ENCODE data around the gene TMEM81.

The TMEM81 gene

DNA sequence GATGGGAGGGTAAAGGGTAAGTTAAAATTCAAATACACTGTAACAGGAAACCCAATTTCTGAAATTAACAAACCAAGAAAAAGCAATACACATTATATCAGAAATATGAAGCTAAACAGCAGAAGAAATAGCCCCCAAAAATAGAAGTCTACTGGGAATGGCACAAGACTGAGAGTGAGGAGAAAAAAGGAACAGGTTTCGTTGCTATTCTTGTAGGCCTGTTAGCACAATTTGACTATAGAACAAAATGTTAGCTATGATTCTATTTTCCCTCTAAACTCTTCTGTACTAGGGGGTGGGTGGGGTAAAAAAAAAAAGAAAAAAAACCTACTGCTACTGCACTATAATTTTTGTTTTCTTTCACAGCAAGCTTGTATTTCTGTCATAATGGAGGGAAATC is 25.0 kb upstream of the TMEM81 start:
- TF ChIP-seq, protein P1, sequence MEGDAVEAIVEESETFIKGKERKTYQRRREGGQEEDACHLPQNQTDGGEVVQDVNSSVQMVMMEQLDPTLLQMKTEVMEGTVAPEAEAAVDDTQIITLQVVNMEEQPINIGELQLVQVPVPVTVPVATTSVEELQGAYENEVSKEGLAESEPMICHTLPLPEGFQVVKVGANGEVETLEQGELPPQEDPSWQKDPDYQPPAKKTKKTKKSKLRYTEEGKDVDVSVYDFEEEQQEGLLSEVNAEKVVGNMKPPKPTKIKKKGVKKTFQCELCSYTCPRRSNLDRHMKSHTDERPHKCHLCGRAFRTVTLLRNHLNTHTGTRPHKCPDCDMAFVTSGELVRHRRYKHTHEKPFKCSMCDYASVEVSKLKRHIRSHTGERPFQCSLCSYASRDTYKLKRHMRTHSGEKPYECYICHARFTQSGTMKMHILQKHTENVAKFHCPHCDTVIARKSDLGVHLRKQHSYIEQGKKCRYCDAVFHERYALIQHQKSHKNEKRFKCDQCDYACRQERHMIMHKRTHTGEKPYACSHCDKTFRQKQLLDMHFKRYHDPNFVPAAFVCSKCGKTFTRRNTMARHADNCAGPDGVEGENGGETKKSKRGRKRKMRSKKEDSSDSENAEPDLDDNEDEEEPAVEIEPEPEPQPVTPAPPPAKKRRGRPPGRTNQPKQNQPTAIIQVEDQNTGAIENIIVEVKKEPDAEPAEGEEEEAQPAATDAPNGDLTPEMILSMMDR (IDR thresholded peaks at IDR 0.05; ENCODE audit: insufficient read depth, low read length, missing control alignments) = no peak
- POLR2A ChIA-PET = interaction anchor here (0.5 to 0.6 kb wide), 2 partner anchors 22 to 154 kb away, joined by 3 read pairs; no protein-coding TSS in a partner anchor
- DNase-seq (ENCODE audit: low read depth, low spot score) = no peak
- H3K4me3 ChIP-seq (ENCODE audit: low read depth, low read length) = no peak overlapping the region
- CTCF ChIA-PET = interaction anchor here (0.7 to 4.1 kb wide), 9 partner anchors 11 to 164 kb away, joined by 3 to 22 read pairs (median 7); partner anchors contain the start of gene RBBP5

DNA sequence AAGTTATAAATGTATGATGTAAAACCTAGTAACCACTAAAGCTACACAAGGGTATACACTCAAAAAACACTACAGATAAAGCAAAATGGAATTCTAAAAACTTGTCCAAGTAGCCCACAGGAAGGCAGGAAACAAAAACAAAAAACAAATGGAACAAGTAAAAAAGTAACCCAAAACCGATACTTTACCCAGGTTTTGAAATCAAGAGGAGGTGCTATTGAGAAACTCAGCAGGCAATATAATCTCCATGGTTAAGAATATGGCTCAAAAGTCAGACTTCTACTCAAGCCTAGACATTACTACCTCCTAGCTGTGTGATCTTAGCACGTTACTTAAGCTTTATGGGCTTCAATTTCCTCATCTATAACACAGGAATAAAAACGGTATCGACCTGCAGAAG is 24.2 kb upstream of the TMEM81 start:
- TF ChIP-seq, protein P1 (IDR thresholded peaks at IDR 0.05; ENCODE audit: insufficient read depth, low read length, missing control alignments) = no peak
- H3K4me3 ChIP-seq (ENCODE audit: low read depth, low read length) = no peak overlapping the region
- CTCF ChIA-PET = interaction anchor here (1.3 to 4.1 kb wide), 8 partner anchors 12 to 148 kb away, joined by 3 to 22 read pairs (median 8); partner anchors contain the start of gene RBBP5
- DNase-seq (ENCODE audit: low read depth, low spot score) = no peak
- POLR2A ChIA-PET = no interaction called here

DNA sequence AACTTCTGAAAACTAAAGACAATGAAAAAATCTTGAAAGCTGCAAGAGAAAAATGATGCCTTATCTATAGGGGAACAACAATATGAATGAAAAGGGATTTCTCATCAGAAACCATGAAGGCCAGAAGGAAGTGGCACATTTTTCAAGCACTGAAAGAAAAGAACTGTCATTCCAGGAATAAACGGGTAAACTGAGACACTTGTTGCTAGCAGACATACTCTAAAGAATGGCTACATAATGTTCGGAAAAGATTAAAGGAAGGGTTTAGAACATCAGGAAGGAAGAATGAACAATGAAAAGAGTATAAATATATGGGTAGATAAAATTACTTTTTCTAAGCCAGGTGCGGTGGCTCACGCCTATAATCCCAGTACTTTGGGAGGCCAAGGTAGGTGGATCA is 23.1 kb upstream of the TMEM81 start:
- TF ChIP-seq, protein P1 (IDR thresholded peaks at IDR 0.05; ENCODE audit: insufficient read depth, low read length, missing control alignments) = no peak
- DNase-seq (ENCODE audit: low read depth, low spot score) = no peak
- ChIA-PET POLR2A (no interaction called here), CTCF (interaction anchor here (3.8 kb wide), 1 partner anchor 13 kb away, joined by 22 read pairs; the partner anchor contains the start of gene RBBP5)
- H3K4me3 ChIP-seq (ENCODE audit: low read depth, low read length) = no peak overlapping the region

DNA sequence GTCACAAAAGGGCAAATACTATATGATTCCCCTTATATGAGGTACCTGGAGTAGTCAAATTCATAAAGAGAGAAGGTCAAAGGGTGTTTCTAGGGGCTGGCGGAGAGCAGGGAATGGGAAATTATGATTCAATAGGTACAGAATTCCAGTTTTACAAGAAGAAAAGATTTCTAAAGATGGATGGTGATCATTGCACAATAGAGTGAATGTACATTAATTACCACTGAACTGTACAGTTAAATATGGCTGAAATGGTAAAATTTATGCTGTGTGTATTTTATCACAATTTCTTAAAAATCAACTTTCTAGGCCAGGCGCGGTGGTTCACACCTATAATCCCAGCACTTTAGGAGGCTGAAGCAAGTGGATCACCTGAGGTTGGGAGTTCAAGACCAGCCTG is 18.1 kb upstream of the TMEM81 start:
- ChIA-PET CTCF (interaction anchor here (1.0 to 3.5 kb wide), 2 partner anchors 39 to 154 kb away, joined by 4 to 13 read pairs; no protein-coding TSS in a partner anchor), POLR2A (no interaction called here)
- no peak for DNase-seq (ENCODE audit: low read depth, low spot score)
- TF ChIP-seq, protein P1 (IDR thresholded peaks at IDR 0.05; ENCODE audit: insufficient read depth, low read length, missing control alignments) = no peak
- H3K4me3 ChIP-seq (ENCODE audit: low read depth, low read length) = no peak overlapping the region

DNA sequence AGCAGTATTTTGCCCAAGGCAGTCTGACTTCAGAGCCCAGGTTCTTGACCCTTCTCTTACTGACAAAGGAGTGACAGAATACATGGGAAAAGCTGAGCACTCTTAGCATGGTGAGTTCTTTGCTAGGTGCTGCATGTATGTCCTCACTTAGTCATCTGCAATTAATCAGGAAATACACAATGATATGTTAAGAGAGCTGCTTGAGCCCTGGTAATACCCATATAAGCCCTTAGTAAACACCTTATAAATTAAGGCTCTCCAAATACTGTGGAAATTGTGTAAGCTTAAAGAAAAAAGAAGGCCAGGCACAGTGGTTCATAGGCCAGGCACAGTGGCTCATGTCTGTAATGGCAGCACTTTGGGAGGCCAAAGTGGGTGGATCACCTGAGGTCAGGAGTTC is 14.0 kb upstream of the TMEM81 start:
- ChIA-PET CTCF (interaction anchor here (1.0 to 2.5 kb wide), 4 partner anchors 10 to 43 kb away, joined by 3 to 13 read pairs (median 3); no protein-coding TSS in a partner anchor), POLR2A (no interaction called here)
- DNase-seq (ENCODE audit: low read depth, low spot score) = no peak
- H3K4me3 ChIP-seq (ENCODE audit: low read depth, low read length) = no peak overlapping the region
- TF ChIP-seq, protein P1 (IDR thresholded peaks at IDR 0.05; ENCODE audit: insufficient read depth, low read length, missing control alignments) = no peak

DNA sequence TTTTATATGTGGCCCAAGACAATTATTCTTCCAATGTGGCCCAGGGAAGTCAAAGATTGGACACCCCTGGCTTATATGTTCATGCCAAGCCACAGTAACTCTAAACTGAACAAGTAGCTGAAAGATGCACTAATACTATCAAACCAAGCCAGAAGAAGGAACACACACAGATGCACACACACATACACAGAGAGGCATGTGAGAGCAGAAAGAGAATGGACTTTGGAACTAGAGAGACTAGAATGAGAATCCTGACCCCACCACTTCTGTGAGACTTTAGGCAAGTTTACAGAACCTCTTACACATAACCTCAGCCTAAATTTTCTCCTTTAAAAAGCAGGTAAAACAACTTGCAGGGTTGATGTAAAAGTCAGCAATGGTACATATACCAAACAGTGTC is 11.2 kb upstream of the TMEM81 start:
- no peak overlapping the region for H3K4me3 ChIP-seq (ENCODE audit: low read depth, low read length)
- TF ChIP-seq, protein P1 (IDR thresholded peaks at IDR 0.05; ENCODE audit: insufficient read depth, low read length, missing control alignments) = no peak
- no peak for DNase-seq (ENCODE audit: low read depth, low spot score)
- ChIA-PET POLR2A (interaction anchor here (0.6 kb wide), 1 partner anchor 190 kb away, joined by 4 read pairs; no protein-coding TSS in a partner anchor), CTCF (interaction anchor here (1.4 to 1.8 kb wide), 2 partner anchors 14 to 34 kb away, joined by 3 to 7 read pairs; no protein-coding TSS in a partner anchor)
